H1 (cell line): ENCODE measurements around the gene KCNJ12. TPM values are rescaled to one million over a fixed set of nuclear protein-coding genes. Genes with fewer than 3 reads are reported as not detected.

ENCODE experiments used
- CBX8 ChIP-seq: fragments of 300-800, 300-1000 bp; sonication (generic); IDR thresholded peaks from 2 replicates; pipeline ENCODE4 v1.7.1; 2016; ENCODE audit warnings: low read depth, low read length, borderline replicate concordance
- CHD7 ChIP-seq: fragments of 300-600 bp; sonication (generic); IDR thresholded peaks from 2 replicates; pipeline ENCODE4 v1.7.1; 2012; ENCODE audit warnings: low read length, moderate library complexity, mild to moderate bottlenecking, inconsistent platforms; ENCODE audit not compliant: insufficient replicate concordance
- HDAC6 ChIP-seq: IDR thresholded peaks from one replicate; pipeline ENCODE4 v1.7.1; 2012; ENCODE audit warnings: low read depth, mild to moderate bottlenecking, inconsistent platforms, low read length, moderate library complexity
- polyA plus RNA-seq, 7 experiments: library from polyadenylated mRNA; depleted of rRNA in 3 of 7; stranded (reverse) in 5 of 7; unstranded in 2 of 7; fragments of >200 nt in 5 of 7; fragments of 200-250 nt in 2 of 7; gene quantifications; 1 replicate in 5 of 7; 2 replicates in 1 of 7; 4 replicates in 1 of 7; pipeline versions ENCODE4 v1.2.1 to v1.2.3, GENCODE V29; 2011 to 2013; ENCODE audit warnings: missing spikeins in 2 of 7, mixed read lengths in 2 of 7
- total RNA-seq: library from RNA; stranded (reverse); fragmentation: NEBNext Ultra II Directional; extraction: Animal tissue kit (Norgen Biotek cat#: 25700); gene quantifications from 2 replicates; pipeline ENCODE4 v1.2.1, GENCODE V29; 2021

KCNJ12 gene
- total and polyA plus RNA-seq, 2 of the 8 experiments (the other 6 are each of a cell fraction or from before 2014, with no cell fraction given), result 1.2 to 1.5 TPM

- TF ChIP-seq CHD7 (no peak), HDAC6 (no peak), CBX8 (no peak)
Measured at GRCh38 chr17:21399474-21400186, 23.5 kb downstream of the KCNJ12 start (continued).
